ENCODE data around the gene TARBP1.
"Not testable (repeated sequence)": the region's sequence is repeated elsewhere in the genome, so short reads cannot be mapped to it uniquely, and the experiment has no call there.

The TARBP1 gene

GRCh38 chr1:234397732-234398131 lies 81.2 kb downstream of the TARBP1 start:
- no peak for FAIRE-seq
- DNase-seq (ENCODE audit: low spot score): no peak

DNA sequence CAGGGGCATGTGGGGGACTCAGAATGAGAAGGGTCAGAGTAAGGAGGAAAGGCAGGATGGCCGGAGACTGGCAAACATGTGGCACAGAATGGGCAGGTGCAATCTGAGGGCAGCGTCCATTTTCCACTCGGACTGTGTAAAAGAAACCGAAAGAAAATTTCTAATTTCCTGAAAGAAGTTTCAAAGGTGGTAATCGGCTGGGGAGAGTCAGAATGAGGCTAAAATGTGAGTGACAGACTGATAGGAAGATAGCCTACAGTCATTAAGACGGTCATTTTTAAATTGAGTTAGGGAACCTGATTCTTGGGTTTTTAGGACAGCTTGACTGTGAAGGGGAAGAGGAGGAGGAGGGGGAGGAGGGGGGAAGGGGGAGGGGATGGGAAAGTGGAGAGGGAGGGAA lies 82.1 kb downstream of the TARBP1 start:
- FAIRE-seq (no peak), DNase-seq (ENCODE audit: low spot score) (no peak)

DNA sequence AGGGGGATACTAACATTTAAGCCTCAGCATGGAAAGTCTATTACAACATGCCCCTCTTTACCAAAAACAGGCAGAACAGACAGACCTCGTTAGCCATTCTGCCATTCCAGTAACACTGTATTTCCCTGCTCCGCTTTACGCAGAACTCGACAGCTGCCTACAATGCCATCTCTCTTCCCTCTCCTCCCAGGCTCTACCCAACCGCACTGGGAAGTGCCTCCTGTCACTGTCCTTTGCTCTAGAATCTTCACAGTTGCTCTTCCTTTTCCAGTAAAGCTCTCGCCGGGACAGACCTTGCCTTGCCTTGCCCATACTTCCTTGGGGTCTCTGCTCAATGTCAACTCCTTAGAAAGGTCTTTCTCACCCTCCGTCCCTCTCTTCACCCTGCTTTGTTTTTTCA lies 82.9 kb downstream of the TARBP1 start:
- FAIRE-seq (no peak), DNase-seq (ENCODE audit: low spot score) (no peak)

DNA sequence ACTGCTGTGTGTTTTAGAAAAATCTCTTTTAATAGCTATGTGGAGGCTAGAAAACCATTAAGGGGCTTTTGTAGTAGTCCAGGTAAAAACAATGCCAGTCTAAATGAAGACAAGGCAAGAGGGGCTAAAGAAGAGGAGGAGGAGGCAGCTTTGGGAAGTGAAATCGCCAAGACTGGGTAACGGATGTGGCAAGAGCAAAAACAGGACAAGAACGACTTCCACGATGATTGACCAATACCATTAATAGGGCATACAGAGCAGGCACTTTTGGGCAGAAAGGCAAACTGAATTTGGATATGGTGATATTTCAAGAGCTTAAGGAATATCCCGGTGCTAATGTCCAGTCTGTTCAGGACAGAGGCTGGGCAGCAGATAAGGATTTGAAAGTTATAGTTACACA lies 83.7 kb downstream of the TARBP1 start:
- DNase-seq (ENCODE audit: low spot score) (no peak), FAIRE-seq (no peak)

GRCh38 chr1:234393190-234393589 lies 85.8 kb downstream of the TARBP1 start:
- DNase-seq (ENCODE audit: low spot score): no peak
- FAIRE-seq: no peak

DNA sequence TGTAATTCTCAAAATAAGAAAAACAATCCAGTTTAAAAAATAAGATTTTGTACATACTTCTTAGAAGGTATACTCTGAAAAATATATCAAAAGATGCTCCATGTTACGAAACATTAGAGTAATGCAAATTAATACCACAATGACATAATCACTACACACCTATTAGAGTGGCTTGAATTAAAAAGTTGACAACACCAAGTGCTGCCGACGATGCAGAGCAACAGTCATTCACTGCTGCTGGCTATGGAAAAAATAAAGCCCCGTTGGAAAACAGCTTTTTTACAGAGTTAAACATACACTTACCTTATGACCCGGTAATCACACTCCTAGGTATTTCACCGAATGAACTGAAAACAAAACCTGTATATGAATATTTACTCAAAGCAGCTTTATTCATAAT lies 90.9 kb downstream of the TARBP1 start:
- DNase-seq (ENCODE audit: low spot score) (no peak), FAIRE-seq (no peak)

GRCh38 chr1:234386122-234386521 lies 92.9 kb downstream of the TARBP1 start:
- FAIRE-seq (no peak), DNase-seq (ENCODE audit: low spot score) (no peak)

GRCh38 chr1:234381699-234382555 lies 97.1 kb downstream of the TARBP1 start:
- FAIRE-seq (no peak), DNase-seq (ENCODE audit: low spot score) (no peak)

- DNase-seq (ENCODE audit: low spot score); FAIRE-seq: not testable (repeated sequence)
These were observed 99.3 kb downstream of the TARBP1 start for GRCh38 chr1:234379591-234380109.

- DNase-seq (ENCODE audit: low spot score): no peak
- no peak for FAIRE-seq
These were observed 103.3 kb downstream of the TARBP1 start for GRCh38 chr1:234375672-234376071.

DNA sequence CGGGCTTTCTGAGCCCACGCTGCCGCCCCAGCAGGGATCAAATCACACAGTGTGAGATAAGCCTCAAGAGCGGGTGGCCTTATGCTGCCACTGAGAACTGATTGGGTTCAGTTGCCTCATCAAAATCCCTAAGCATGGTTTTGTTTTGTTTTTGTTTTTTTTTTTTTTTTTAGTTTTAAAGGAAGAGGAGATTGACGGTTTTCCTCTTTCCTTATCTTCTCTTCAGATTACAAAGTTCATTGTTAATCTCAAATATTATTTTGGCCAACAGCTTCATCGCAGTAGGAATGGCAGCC lies 105.1 kb downstream of the TARBP1 start:
- FAIRE-seq: no peak
- DNase-seq (ENCODE audit: low spot score): no peak

- peak; percentile 87 for FAIRE-seq
These were observed 105.7 kb downstream of the TARBP1 start, which contains the start of gene COA6 for GRCh38 chr1:234373064-234373958. Gene COA6 (plus strand): TSS chr1:234373456. CDS start chr1:234373467, 11 bp downstream.

GRCh38 chr1:234372011-234372757 lies 106.8 kb downstream of the TARBP1 start:
- no peak for DNase-seq (ENCODE audit: low spot score)
- FAIRE-seq: no peak

More at GRCh38 chr1:234373064-234373958, 105.7 kb downstream of the TARBP1 start, which contains the start of gene COA6:
- peak; percentile 96 for DNase-seq (ENCODE audit: low spot score)

DNA sequence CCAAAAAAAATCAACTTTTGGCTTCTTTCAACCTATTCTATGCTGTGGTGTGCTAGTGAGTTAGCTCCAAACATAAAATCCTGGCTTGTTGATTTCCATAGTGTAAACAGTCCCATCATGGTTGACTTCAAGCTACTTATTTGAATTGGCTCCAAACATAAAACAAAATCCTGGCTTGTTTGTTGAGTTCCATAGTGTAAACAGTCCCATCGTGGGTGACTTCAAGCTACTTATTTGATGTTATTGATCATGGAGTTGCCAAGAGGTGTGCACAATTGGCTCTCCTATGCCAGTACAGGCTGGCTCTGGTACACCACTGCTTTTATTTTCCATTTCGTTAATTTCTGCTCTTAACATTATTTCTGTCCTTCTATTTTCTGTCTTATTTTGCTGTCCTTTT lies 107.6 kb downstream of the TARBP1 start:
- FAIRE-seq: no peak
- DNase-seq (ENCODE audit: low spot score): no peak

DNA sequence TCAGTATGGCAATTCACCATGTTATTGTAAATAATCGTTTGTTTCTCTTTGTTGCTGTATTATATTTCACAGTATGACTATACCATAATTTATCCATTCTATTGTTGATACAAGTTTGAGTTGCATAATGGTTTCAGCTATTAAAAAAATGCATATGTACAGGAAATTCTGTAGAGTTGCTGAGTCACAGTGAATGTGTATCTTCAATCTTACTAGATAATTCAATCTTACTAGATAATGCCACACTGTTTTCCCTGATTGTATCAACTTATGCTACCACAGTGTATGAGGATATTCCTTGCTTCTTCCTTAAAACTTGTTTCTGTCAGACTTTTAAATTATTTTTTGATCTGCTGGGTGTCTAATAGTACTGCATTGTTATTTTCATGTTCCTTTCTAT lies 109.2 kb downstream of the TARBP1 start:
- FAIRE-seq (no peak), DNase-seq (ENCODE audit: low spot score) (no peak)

DNA sequence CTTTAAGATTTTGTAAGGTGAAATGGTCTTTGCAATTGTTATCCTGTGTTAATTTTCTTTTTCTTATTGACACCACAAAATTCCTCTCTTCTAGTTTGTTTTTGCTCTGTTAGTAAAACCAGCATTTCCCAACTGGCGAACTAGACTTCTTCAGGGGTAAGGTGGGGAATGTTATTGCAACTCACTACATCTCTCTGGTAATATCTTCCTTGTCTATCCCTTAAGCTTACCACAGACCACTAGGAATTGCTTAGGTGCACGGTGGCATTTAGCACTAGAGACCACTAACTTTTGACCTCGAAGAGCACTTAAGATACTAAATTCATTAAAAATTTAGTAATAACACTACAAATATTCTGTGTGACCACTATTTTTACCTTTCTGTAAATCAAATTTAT lies 109.9 kb downstream of the TARBP1 start:
- DNase-seq (ENCODE audit: low spot score) (no peak), FAIRE-seq (no peak)

- DNase-seq (ENCODE audit: low spot score) (no peak), FAIRE-seq (no peak)
These were observed 110.5 kb downstream of the TARBP1 start for GRCh38 chr1:234368320-234369032.

DNA sequence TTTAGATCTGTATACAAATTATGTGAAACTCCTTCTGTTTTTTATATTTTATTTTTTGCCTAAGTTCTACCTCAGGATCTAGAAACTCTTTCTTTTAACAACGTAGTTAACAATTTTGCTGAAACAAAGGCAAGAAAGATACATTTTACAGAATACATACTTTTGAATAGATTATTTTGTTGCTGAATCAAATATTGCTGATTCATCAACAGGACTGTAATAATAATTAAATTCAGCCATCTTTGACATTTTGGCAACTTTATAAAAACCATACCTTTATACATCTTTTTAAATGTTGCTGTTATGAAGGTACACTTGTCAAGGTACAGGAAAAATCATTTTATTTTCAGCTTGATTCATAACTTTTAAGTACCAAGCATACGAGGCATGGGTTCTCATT lies 116.4 kb downstream of the TARBP1 start:
- FAIRE-seq: no peak
- no peak for DNase-seq (ENCODE audit: low spot score)

DNA sequence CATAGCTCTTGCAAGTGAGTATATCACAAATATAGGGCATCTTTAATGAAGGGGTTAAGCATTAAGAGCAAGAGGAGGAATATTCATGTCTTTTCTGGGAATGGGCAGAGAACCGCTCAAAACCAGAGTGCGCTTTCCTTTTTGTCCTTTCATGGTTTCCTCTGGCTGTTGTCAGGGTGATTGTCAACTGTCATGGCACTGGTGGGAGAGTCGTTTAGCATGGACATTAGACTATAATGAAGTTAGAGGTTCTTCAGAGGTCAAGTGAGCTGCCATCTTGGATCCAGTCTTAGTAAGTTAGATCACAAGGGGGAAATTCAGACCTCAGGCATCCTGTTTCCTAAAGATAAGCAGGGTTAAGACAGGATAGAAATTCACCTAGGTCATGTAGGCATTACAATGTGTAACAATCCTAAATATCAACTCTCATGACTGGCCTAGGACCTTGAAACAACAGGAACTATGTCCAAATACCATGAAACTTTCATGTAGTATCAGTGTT lies 117.8 kb downstream of the TARBP1 start:
- FAIRE-seq (no peak), DNase-seq (ENCODE audit: low spot score) (no peak)

DNA sequence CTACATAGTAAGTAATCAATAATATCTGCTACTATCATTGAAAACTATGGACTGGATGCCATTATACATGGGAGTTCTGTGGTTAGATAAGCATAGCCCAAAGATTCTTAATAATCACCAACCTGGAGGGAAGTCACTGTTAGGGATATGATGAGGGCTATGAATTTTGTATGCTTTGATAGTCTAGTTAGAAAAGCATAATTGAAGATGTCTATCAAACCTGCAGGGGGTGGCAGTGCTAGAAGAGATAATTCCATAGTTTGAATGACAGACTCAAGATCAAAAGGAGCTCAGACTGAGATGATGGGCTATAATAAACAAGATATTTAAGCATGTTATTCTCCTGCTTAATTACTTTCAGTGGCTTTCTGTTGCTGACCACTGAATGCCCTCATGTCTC lies 121.1 kb downstream of the TARBP1 start:
- DNase-seq (ENCODE audit: low spot score) (no peak), FAIRE-seq (no peak)
